Fibroblast of skin of right biceps (primary cell): ENCODE data around the gene GLB1L2.

Source experiments
- DNase-seq: peaks from one replicate; pipeline ENCODE4 v3.0.0-alpha.2; 2013

Gene GLB1L2

DNA sequence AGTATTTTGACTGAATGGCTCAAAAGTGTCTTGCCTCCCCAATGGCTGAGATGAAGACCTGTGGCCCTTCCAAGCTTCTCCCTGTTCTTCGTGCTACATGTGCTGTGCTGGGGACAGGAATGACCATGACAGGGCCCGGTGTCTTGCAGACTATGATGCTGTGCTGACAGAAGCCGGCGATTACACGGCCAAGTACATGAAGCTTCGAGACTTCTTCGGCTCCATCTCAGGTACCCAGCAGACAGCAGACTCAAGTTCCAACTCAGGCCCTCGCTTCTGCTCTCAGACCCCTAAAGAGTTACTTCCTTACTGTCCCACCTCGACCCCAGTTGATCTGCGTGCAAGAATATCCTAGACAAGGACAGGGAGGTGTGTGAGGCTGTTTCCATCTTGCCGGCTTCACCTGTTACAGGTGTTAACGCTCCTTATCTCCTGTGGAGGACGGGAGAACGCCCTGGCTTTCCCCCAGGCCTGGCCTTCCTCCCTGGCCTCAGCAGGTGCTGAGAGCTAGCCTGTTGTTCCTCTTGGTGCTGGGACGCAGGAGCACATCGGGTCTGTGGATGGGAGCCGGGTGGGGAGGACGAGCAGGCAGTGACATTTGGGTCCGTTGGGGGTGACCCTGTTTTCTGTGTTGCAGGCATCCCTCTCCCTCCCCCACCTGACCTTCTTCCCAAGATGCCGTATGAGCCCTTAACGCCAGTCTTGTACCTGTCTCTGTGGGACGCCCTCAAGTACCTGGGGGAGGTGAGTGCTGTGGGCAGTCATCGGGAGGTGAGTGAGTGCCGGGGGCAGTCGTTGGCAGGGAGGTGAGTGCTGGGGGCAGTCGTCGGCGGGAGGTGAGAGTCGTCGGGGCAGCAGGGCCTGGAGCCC lies 38.1 kb downstream of the GLB1L2 start:
- DNase-seq = no peak

GRCh38 chr11:134370526-134371435 lies 39.0 kb downstream of the GLB1L2 start:
- DNase-seq = no peak

DNA sequence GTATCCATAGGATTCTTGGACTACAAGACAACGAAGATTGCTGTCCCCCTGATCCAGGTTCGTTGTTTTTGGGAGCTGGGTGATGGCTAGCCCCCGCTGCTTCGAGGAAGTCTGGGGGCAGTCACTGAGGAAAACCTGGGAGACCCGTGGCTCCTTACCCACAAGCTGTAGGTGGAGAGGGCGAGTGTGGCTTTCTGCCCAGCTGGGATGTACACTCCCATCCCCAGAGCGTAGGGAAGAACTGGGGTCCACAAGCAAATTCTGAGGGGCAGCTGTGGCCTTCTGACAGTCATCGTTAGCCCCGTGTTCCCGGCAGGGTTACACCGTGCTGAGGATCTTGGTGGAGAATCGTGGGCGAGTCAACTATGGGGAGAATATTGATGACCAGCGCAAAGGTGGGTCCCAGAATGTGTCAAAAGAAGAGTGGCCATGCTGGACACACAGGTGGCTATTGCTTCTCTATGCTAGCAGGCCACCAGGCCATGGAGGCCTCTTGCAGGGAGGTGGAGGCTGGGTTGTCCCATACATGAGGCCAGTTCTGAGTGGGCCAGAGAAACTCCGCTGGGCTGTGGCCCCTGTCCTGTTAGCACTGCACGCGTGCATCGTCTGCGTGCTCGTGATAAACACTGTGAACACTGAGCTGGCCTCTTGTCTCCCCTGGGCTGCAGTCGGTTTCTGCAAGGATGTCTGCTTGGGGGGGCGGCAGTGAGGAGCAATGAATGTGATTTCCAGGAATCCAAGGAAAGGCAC lies 39.8 kb downstream of the GLB1L2 start:
- no peak for DNase-seq

- no peak for DNase-seq
These were observed 40.7 kb downstream of the GLB1L2 start for GRCh38 chr11:134372536-134372935.

DNA sequence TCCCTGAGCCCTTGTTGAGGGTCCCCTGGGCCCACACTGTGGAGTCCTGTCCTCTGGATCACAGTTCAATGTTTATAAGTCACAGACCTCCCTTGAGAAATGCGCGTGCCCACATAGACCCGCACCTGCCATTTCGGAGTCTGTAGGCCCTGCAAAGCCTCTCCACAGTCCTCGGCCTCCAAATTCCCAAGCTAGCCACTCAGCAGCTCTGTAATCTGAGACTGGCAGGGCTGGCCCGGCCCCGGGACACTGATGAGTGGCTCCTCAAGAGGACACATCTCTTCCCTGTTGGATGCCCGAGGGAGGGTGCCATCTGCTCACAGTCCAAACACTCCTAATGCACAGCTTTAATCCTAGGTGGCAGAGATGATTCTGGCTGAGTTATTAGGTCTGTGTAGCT lies 41.2 kb downstream of the GLB1L2 start:
- no peak for DNase-seq

DNA sequence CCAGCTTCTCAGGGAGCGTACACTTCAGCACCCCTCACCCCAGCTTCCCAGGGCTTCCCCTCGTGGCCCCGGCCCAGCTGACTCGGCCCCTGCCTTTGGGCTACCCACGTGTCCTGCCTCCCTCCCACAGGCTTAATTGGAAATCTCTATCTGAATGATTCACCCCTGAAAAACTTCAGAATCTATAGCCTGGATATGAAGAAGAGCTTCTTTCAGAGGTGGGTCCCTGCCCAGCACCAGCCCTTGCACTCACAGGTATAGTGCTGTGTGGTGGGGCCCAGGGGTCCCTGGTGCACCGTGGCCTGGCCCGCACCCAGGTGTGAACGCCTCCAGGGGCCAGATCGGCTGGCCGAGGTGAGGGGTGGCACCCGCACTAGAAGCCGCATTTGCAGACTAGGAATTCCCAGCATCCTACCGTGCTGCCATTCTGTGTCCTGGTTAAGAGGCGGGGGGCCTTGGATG lies 41.8 kb downstream of the GLB1L2 start:
- no peak for DNase-seq

- DNase-seq = no peak
These were observed 42.4 kb downstream of the GLB1L2 start for GRCh38 chr11:134374171-134374570.

DNA sequence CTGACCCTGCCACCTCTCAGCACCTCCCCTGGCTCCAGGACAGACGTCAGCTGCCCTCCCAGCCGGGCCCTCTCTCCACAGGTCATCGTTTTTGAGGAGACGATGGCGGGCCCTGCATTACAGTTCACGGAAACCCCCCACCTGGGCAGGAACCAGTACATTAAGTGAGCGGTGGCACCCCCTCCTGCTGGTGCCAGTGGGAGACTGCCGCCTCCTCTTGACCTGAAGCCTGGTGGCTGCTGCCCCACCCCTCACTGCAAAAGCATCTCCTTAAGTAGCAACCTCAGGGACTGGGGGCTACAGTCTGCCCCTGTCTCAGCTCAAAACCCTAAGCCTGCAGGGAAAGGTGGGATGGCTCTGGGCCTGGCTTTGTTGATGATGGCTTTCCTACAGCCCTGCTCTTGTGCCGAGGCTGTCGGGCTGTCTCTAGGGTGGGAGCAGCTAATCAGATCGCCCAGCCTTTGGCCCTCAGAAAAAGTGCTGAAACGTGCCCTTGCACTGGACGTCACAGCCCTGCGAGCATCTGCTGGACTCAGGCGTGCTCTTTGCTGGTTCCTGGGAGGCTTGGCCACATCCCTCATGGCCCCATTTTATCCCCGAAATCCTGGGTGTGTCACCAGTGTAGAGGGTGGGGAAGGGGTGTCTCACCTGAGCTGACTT lies 43.2 kb downstream of the GLB1L2 start:
- DNase-seq = no peak

GRCh38 chr11:134376150-134376921 lies 44.5 kb downstream of the GLB1L2 start:
- no peak for DNase-seq

GRCh38 chr11:134377876-134378275 lies 46.1 kb downstream of the GLB1L2 start:
- DNase-seq = no peak

- no peak for DNase-seq
These were observed 47.5 kb downstream of the GLB1L2 start for GRCh38 chr11:134379241-134379640.

DNA sequence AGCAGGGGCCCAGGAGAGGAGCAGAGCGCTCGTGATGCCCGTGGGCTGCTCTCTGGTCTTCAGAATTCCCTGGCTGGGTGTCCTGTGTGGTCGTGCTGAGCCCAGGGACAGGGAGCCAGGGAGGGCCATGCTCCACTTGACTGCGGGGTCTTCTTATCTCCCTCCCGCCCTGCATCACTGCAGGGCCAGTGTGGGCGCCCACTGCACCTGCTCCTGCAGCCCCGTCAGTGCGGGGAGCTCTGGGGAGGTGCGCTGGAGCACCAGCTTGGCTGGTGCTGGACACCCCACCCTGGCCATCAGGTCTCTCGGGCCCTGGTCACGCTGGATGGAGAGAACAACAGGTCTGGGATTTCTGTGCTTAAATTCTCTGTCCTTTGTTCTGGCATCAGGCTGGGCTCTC lies 48.4 kb downstream of the GLB1L2 start:
- DNase-seq = no peak

GRCh38 chr11:134380785-134381184 lies 49.0 kb downstream of the GLB1L2 start:
- DNase-seq = no peak

- no peak for DNase-seq
These were observed 50.5 kb downstream of the GLB1L2 start for GRCh38 chr11:134382257-134382656.

DNA sequence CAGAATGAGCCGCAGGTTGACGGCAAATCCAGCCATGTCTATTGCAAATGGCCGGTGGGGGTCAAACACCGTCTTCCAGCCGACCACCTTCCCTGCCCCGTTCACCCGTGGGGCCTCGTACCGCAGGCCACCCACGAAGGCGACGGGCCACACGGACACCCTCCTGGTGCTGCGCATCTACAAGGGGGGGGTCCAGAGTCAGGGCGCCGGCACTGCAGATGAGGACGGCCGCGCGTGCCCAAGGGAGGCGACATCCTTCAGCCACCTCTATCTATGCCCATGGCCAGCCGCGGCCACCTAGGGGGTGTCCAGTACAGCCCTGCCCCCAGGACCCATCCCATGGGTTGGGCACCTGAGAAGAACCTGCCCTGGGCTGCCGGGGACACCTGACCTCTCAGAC lies 51.0 kb downstream of the GLB1L2 start:
- no peak for DNase-seq

GRCh38 chr11:134383576-134384221 lies 51.9 kb downstream of the GLB1L2 start:
- DNase-seq = no peak

GRCh38 chr11:134384406-134384805 lies 52.6 kb downstream of the GLB1L2 start:
- DNase-seq = no peak

GRCh38 chr11:134385171-134385570 lies 53.4 kb downstream of the GLB1L2 start:
- DNase-seq = no peak

DNA sequence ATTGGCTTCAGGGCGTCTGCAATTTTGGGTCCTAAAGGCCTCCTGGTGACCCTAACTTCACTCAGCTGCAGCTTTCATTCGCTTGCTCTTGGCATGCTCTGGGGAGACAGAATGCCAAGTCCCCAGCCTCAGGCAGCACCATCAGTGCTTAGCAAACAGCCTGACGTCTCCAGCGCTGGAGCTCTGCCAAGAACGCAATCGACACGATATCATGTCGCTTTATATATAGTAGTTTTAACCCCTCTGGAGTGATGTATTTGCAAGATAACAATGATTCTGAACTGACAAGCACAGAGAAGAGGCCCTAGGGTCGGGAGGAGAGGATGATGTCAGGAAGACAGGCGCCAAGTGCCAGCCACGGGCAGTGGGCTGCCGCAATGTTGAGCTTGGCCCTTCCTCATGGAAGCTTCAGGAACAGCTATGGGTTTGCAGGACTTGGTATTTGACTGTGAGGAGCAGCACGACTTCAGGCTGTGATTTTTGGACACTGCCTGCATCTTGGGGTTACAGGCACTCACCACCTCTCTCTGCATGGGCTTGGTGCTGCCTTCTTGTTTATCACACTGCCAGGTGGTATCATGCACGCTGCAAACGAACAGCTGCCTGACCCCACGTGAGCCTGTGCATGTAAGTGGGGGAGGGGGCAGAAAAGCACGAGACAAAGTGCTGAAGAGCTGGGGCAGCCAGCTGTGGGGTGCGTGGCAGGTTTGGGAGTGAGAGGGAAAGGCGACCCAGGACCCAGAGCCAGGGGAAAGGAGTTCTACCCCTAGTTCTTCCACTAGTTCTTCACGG lies 54.2 kb downstream of the GLB1L2 start:
- no peak for DNase-seq

DNA sequence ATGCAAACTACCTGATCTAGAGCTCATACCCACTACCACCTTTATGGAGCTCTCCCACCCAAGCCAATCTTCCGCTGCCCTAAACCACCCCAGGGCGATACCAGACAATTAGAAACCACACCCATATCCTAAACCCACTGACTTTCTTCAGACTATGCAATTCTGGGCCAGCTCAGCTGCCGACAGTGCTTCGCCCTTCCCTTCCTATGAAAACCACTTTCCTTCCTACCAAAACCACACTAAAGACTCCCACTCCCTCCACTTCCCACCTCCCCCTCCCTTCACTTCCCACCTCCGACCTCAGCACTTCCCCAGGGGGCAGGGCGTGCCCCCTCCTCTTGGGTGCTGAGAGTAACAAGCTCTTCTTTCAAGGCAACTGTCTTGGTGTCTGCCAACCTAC lies 55.2 kb downstream of the GLB1L2 start:
- DNase-seq = no peak
